ENCODE data around the gene SEC61G. TPM values are rescaled to one million over a fixed set of nuclear protein-coding genes. Genes with fewer than 3 reads are reported as not detected.

Gene SEC61G
- total RNA-seq, 1 donor from 2014 or later = 194 TPM

DNA sequence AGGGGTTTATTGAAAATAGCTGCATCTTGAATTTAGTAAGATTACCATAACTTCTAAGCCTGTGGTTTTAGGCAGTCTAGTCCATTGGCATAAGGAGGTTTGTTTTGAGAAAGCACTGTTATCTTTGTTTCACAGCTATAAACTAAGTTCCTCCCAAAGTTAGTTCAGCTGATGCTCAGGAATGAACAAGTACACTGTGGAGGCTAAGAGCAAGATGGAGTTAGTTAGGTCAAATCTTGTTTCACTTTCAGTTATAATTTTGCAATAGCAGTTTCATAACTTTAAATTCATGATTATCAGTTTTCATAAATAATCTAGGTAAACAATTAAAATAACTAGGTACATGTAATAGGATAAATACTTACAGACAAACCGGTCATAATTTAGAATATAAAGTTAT is 15.4 kb downstream of the SEC61G start:
- Mint-ChIP-seq H3K36me3 (ENCODE audit: low read depth) (peaks cover 15% of the 10 kb centered on the region), H3K27me3 (ENCODE audit: low read depth) (no peaks in the 10 kb centered on the region), H3K9me3 (ENCODE audit: low read depth) (no peaks in the 10 kb centered on the region), H3K4me1 (ENCODE audit: low read depth) (no peaks in the 10 kb centered on the region), H3K27ac (ENCODE audit: unreplicated experiment) (no peak overlapping the region), H3K4me3 (ENCODE audit: unreplicated experiment) (no peak overlapping the region)
- TF ChIP-seq, protein P1, sequence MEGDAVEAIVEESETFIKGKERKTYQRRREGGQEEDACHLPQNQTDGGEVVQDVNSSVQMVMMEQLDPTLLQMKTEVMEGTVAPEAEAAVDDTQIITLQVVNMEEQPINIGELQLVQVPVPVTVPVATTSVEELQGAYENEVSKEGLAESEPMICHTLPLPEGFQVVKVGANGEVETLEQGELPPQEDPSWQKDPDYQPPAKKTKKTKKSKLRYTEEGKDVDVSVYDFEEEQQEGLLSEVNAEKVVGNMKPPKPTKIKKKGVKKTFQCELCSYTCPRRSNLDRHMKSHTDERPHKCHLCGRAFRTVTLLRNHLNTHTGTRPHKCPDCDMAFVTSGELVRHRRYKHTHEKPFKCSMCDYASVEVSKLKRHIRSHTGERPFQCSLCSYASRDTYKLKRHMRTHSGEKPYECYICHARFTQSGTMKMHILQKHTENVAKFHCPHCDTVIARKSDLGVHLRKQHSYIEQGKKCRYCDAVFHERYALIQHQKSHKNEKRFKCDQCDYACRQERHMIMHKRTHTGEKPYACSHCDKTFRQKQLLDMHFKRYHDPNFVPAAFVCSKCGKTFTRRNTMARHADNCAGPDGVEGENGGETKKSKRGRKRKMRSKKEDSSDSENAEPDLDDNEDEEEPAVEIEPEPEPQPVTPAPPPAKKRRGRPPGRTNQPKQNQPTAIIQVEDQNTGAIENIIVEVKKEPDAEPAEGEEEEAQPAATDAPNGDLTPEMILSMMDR (IDR thresholded peaks at IDR 0.05) = no peak
- DNase-seq (ENCODE audit: low spot score) = no peak

DNA sequence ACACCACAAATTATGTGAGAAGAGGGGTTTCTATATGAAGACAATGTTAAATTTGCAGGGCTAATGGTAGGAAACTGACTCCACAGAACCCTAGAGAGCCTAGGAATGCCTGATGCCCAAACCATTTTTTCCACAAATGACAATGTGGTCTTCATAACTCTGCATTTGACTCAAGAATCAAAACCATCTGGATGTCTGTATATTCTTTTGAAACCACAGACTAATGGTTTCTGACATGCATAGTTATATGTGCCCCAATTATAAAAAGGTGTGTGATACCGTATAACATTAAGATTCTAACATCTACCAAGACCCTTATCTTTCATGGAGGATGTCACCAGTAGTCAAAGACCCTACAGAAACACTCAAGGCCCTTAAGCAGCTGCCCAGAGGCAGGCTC is 20.3 kb downstream of the SEC61G start:
- no peaks in the 10 kb centered on the region for H3K27me3 Mint-ChIP-seq (ENCODE audit: low read depth)
- H3K36me3 Mint-ChIP-seq (ENCODE audit: low read depth) = peaks cover 4% of the 10 kb centered on the region
- H3K4me1 Mint-ChIP-seq (ENCODE audit: low read depth) = no peaks in the 10 kb centered on the region
- H3K4me3 Mint-ChIP-seq (ENCODE audit: unreplicated experiment) = no peak overlapping the region
- no peak overlapping the region for H3K27ac Mint-ChIP-seq (ENCODE audit: unreplicated experiment)
- H3K9me3 Mint-ChIP-seq (ENCODE audit: low read depth) = peaks cover 9% of the 10 kb centered on the region
- TF ChIP-seq, protein P1 (IDR thresholded peaks at IDR 0.05) = no peak
- no peak for DNase-seq (ENCODE audit: low spot score)

DNA sequence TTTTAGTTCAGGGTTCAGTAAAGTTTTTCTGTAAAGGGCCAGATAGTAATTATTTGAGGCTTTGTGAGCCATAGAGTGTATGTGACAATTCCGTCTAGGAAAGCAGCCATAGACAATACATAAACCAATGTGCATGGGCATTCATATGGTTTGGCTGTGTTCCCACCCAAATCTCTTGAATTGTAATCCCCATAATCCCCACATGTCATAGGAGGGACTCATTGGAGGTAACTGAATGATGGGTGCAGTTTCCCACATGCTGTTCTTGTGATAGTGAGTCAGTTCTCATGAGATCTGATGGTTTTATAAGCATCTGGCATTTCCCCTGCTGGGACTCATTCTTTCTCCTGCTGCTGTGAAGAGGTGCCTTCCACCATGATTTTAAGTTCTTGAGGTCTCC is 29.9 kb downstream of the SEC61G start:
- H3K9me3 Mint-ChIP-seq (ENCODE audit: low read depth) = no peaks in the 10 kb centered on the region
- peaks cover 6% of the 10 kb centered on the region for H3K27me3 Mint-ChIP-seq (ENCODE audit: low read depth)
- TF ChIP-seq, protein P1 (IDR thresholded peaks at IDR 0.05) = no peak
- DNase-seq (ENCODE audit: low spot score) = no peak
- H3K4me1 Mint-ChIP-seq (ENCODE audit: low read depth) = no peaks in the 10 kb centered on the region
- no peak overlapping the region for H3K27ac Mint-ChIP-seq (ENCODE audit: unreplicated experiment)
- no peaks in the 10 kb centered on the region for H3K36me3 Mint-ChIP-seq (ENCODE audit: low read depth)
- H3K4me3 Mint-ChIP-seq (ENCODE audit: unreplicated experiment) = no peak overlapping the region

DNA sequence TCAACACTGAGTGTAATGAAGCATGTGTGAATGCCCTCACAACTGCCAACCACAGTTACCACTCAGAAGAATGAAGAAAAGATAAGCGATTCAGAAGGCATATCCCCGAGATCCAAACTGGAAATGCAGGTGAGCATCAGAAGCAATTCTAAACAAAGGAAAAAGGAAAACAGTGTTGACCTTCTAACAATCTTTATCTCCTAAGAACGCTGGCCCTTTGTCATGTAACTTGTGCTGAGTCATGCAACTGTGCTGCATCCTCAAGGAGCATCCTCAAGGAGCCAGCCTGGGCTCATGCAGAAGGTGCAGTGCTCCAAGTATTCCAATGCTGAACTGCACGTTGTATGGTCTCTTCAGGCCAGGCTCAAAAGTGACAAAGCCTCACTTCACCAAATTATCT is 30.6 kb downstream of the SEC61G start:
- peaks cover 9% of the 10 kb centered on the region for H3K27me3 Mint-ChIP-seq (ENCODE audit: low read depth)
- DNase-seq (ENCODE audit: low spot score) = no peak
- H3K4me3 Mint-ChIP-seq (ENCODE audit: unreplicated experiment) = no peak overlapping the region
- H3K9me3 Mint-ChIP-seq (ENCODE audit: low read depth) = no peaks in the 10 kb centered on the region
- H3K4me1 Mint-ChIP-seq (ENCODE audit: low read depth) = no peaks in the 10 kb centered on the region
- H3K36me3 Mint-ChIP-seq (ENCODE audit: low read depth) = no peaks in the 10 kb centered on the region
- TF ChIP-seq, protein P1 (IDR thresholded peaks at IDR 0.05) = no peak
- no peak overlapping the region for H3K27ac Mint-ChIP-seq (ENCODE audit: unreplicated experiment)

DNA sequence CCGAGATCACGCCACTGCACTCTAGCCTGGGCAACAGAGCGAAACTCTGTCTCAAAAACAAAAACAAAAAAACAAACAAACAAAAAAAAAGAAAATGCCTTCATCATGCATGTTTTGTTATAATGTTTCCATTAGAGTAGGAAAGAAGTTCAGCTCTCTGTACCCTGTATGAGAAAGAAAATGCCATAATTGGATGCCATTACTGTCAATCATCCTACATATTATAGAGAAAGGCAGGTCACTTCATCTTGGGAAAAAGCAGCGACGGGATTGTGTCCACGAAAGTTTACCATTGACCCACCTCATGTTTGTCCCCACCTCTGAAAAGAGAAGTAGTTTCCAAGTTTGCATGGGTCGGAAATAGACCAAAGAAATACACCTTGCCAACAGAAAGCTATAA is 33.8 kb downstream of the SEC61G start:
- no peak overlapping the region for H3K4me3 Mint-ChIP-seq (ENCODE audit: unreplicated experiment)
- no peak for DNase-seq (ENCODE audit: low spot score)
- H3K27ac Mint-ChIP-seq (ENCODE audit: unreplicated experiment) = no peak overlapping the region

More for the DNA sequence above, 33.8 kb downstream of the SEC61G start:
- H3K9me3 Mint-ChIP-seq (ENCODE audit: low read depth) = no peaks in the 10 kb centered on the region
- H3K27me3 Mint-ChIP-seq (ENCODE audit: low read depth) = peaks cover 15% of the 10 kb centered on the region
- H3K4me1 Mint-ChIP-seq (ENCODE audit: low read depth) = no peaks in the 10 kb centered on the region
- H3K36me3 Mint-ChIP-seq (ENCODE audit: low read depth) = no peaks in the 10 kb centered on the region
- TF ChIP-seq, protein P1 (IDR thresholded peaks at IDR 0.05) = no peak
